ENCODE data around the gene ZMYND8. TPM values are rescaled to one million over a fixed set of nuclear protein-coding genes. Genes with fewer than 3 reads are reported as not detected.

The ZMYND8 gene
- total and polyA plus RNA-seq, 9 donors = 12.2 to 18.9 (median 16.0) TPM

DNA sequence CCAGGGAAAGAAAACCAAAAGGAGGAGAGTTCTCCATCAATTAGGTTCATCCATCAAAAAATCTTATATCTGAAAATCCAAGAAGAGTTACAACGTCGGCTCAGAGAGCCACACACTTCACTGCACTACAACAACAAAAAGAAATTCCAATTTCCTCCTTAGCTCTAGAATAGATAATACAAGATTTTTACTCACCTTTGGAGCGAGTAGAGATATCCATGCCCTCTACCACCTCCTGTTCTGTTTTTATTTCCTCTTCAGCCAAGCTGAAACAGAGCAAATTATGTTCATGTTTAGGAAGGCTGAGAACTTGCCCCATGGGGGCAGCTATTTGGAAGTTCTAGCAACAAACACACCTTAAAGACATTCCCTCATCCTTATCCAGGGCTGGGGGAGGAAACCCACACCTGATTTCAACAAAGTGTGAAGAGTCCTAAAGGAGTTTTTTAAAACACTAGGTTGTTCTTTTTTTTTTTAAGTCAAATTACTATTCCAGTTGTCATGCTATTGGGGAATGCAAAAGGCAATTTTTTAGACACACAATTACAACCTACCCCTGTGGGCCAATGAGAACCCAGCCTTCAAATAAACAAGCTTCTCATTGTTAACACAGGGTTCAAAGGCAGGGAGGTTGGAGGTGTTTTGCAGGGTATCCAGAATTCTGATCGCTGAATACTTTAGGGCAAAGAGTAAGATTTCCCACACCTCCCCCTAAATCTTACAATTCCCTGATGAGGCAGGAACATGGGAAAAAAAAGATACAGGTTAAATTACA, 8.7 kb downstream of the ZMYND8 start:
- Histone ChIP-seq H3K36me3 (ENCODE audit: control insufficient read depth, insufficient read depth, low read length) (peaks cover 29% of the 10 kb centered on the region), H3K27ac (ENCODE audit: low read length) (no peak overlapping the region), H3K4me1 (ENCODE audit: control insufficient read depth, insufficient read depth, low read length) (peaks cover 30% of the 10 kb centered on the region), H3K4me3 (ENCODE audit: low read length) (no peak overlapping the region), H3K27me3 (ENCODE audit: control insufficient read depth, insufficient read depth, low read length) (no peaks in the 10 kb centered on the region), H3K9me3 (replicated peaks; ENCODE audit: control insufficient read depth, low read depth, low read length) (no peaks in the 10 kb centered on the region)
- WGBS (ENCODE audit: insufficient coverage) = no CpG with 5 or more reads among the region's 4 CpGs
- no peak for DNase-seq

DNA sequence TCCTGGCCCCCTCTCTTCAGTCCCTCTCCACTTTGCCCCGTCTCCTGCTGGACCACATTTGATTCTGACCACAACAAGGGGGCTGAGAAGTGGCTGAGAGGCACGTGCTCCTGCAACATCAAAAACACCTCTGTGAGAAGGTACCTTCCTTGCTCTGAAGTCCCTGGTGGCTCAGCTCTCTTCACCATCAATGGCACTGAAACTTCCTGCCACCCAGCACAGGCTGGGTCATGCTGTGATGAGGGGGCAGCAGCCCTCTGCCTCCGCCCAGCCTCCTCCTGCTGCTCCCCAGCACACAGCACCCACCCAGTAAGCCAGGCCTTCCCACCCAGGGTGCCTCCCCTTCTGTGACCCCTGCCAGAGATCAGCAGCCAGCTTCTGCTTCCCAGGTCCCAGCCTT, 10.3 kb downstream of the ZMYND8 start:
- no peaks in the 10 kb centered on the region for H3K9me3 ChIP-seq (replicated peaks; ENCODE audit: control insufficient read depth, low read depth, low read length)
- DNase-seq = no peak
- H3K36me3 ChIP-seq (ENCODE audit: control insufficient read depth, insufficient read depth, low read length) = peaks cover 26% of the 10 kb centered on the region
- H3K4me1 ChIP-seq (ENCODE audit: control insufficient read depth, insufficient read depth, low read length) = peaks cover 16% of the 10 kb centered on the region
- no peak overlapping the region for H3K4me3 ChIP-seq (ENCODE audit: low read length)
- no peak overlapping the region for H3K27ac ChIP-seq (ENCODE audit: low read length)
- 79% methylated on average over 2 of the region's 3 CpGs for WGBS (ENCODE audit: insufficient coverage)
- no peaks in the 10 kb centered on the region for H3K27me3 ChIP-seq (ENCODE audit: control insufficient read depth, insufficient read depth, low read length)

DNA sequence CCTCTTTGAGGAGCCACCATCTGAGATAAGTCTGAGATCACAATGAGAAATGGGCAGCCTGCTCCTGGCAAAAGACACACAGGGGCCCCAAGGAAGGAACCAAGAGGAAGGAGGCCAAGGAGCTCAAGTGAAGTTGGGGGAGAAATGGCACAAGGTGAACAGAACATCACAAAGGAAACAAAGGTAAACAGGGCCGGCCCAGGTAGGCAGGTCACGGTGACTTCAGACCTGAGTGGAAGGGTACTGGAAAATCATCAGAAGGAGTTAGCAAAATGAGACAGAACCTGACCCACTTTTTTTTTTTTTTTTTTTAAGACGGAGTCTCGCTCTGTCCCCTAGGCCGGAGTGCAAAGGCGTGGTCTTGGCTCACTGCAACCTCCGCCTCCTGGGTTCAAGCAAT, 11.3 kb downstream of the ZMYND8 start:
- H3K9me3 ChIP-seq (replicated peaks; ENCODE audit: control insufficient read depth, low read depth, low read length) = no peaks in the 10 kb centered on the region
- peaks cover 16% of the 10 kb centered on the region for H3K4me1 ChIP-seq (ENCODE audit: control insufficient read depth, insufficient read depth, low read length)
- no peak overlapping the region for H3K27ac ChIP-seq (ENCODE audit: low read length)
- no peaks in the 10 kb centered on the region for H3K27me3 ChIP-seq (ENCODE audit: control insufficient read depth, insufficient read depth, low read length)
- H3K4me3 ChIP-seq (ENCODE audit: low read length) = no peak overlapping the region
- no peak for DNase-seq
- H3K36me3 ChIP-seq (ENCODE audit: control insufficient read depth, insufficient read depth, low read length) = peaks cover 29% of the 10 kb centered on the region
- 85% methylated on average over 2 of the region's 7 CpGs for WGBS (ENCODE audit: insufficient coverage)

DNA sequence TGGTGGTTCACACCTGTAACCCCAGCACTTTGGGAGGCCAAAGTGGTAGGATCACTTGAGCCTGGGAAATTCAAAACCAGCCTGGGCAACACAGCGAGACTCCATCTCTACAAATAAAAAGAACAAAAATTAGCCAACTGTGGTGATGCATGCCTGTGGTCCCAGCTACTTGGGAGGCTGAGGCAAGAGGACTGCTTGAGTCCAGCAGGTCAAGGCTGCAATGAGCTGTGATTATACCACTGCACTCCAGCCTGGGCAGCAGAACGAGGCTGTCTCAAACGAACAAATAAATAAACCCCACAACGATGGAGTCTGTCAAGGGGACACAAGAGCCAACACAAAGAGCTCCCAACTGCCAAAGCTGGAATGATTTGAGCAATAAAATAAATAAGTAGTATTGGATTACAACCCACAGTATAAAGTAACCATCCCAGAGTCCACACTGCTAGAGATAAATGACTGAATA, 13.5 kb downstream of the ZMYND8 start:
- Histone ChIP-seq H3K4me1 (ENCODE audit: control insufficient read depth, insufficient read depth, low read length) (peaks cover 3% of the 10 kb centered on the region), H3K27me3 (ENCODE audit: control insufficient read depth, insufficient read depth, low read length) (no peaks in the 10 kb centered on the region)
- whole genome bisulfite sequencing (ENCODE audit: insufficient coverage) = no CpG with 5 or more reads among the region's 4 CpGs

DNA sequence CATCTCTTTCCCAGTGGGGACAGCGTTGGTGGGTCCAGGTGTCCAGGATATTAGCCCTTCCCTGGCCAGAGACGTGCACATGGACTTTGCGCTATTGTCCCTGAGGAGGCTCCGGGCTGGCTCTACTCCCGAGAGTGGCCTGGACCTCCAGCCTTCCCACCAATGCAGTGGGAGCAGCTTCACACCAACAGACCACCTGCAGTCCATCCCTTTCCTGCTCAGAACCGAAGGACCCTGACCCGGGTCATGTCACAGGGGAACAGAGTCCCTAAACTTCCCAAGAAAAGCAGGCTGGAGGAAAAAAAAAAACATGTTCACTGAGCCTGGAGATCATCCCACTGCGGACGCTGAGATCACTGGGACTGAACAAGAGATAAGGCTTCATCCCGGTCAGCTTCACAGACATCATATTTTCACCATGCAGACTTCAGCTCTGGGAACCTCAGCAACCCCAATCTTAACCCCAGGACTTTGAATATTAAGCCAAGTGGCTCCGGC, 18.3 kb downstream of the ZMYND8 start:
- H3K27ac ChIP-seq (ENCODE audit: low read length) = no peak overlapping the region

More for the DNA sequence above, 13.5 kb downstream of the ZMYND8 start:
- peaks cover 36% of the 10 kb centered on the region for H3K36me3 ChIP-seq (ENCODE audit: control insufficient read depth, insufficient read depth, low read length)
- H3K27ac ChIP-seq (ENCODE audit: low read length) = no peak overlapping the region
- no peaks in the 10 kb centered on the region for H3K9me3 ChIP-seq (replicated peaks; ENCODE audit: control insufficient read depth, low read depth, low read length)
- H3K4me3 ChIP-seq (ENCODE audit: low read length) = no peak overlapping the region
- no peak for DNase-seq

DNA sequence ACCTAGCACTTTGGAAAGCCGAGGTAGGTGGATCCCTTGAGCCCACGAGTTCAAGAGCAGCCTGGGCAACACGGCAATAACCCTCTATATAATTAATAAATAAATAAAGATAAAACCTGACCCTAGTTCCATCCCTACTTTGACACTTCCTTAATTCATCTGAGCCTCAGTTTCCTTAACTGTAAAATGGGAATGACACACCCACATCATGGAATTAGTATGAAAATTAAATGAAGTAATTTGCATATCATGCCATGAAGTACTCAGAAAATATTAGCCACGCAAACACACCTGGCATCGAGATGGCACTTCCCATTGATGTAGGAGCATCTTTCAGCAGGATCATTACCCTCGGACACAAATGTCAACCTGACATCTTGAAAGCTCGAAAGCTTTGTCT, 19.1 kb downstream of the ZMYND8 start:
- Histone ChIP-seq H3K27me3 (ENCODE audit: control insufficient read depth, insufficient read depth, low read length) (no peaks in the 10 kb centered on the region), H3K4me3 (ENCODE audit: low read length) (no peak overlapping the region), H3K9me3 (replicated peaks; ENCODE audit: control insufficient read depth, low read depth, low read length) (no peaks in the 10 kb centered on the region), H3K36me3 (ENCODE audit: control insufficient read depth, insufficient read depth, low read length) (peaks cover 25% of the 10 kb centered on the region), H3K27ac (ENCODE audit: low read length) (no peak overlapping the region), H3K4me1 (ENCODE audit: control insufficient read depth, insufficient read depth, low read length) (peaks cover 10% of the 10 kb centered on the region)
- WGBS (ENCODE audit: insufficient coverage) = 93% methylated on average over 2 of the region's 7 CpGs
- no peak for DNase-seq

More for the DNA sequence above, 18.3 kb downstream of the ZMYND8 start:
- DNase-seq = no peak
- 67% methylated on average over 10 of the region's 11 CpGs for WGBS (ENCODE audit: insufficient coverage)
- H3K4me1 ChIP-seq (ENCODE audit: control insufficient read depth, insufficient read depth, low read length) = peaks cover 10% of the 10 kb centered on the region
- no peaks in the 10 kb centered on the region for H3K27me3 ChIP-seq (ENCODE audit: control insufficient read depth, insufficient read depth, low read length)
- H3K36me3 ChIP-seq (ENCODE audit: control insufficient read depth, insufficient read depth, low read length) = peaks cover 23% of the 10 kb centered on the region
- H3K9me3 ChIP-seq (replicated peaks; ENCODE audit: control insufficient read depth, low read depth, low read length) = no peaks in the 10 kb centered on the region
- no peak overlapping the region for H3K4me3 ChIP-seq (ENCODE audit: low read length)

DNA sequence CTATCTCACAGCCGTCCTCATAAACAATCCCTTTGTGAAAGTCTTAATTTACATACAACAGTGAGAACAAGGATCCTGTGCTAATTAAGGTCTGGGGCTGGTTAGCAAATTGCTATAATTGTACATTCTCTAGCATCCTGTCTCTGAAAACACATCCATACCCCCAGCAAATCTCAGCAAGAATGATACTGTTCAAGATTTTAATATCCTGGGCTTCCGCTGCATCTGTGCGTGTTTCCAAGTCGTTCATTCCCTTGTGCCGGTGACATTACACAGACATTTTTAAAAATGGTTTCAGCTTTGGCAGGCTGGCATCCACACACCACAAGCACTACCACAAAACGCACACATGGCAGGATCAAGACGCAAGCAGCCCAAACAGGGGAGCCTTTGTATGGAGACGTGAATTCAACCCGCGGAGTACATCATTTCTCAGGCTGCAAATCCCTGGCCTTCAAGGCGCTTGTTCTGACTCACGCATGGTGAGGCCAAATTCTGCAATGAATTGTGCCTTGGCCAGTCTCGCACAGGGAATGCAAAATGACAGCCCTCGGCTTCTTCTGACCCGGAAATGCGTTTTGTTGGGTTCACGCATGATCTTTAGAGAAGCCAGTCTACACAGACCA, 20.3 kb downstream of the ZMYND8 start:
- 41% methylated on average over 11 of the region's 17 CpGs for WGBS (ENCODE audit: insufficient coverage)
- peak overlapping the region; percentile 45 for H3K27ac ChIP-seq (ENCODE audit: low read length)
- peak; percentile 80 for DNase-seq
- H3K27me3 ChIP-seq (ENCODE audit: control insufficient read depth, insufficient read depth, low read length) = no peaks in the 10 kb centered on the region
- H3K4me3 ChIP-seq (ENCODE audit: low read length) = no peak overlapping the region
- peaks cover 34% of the 10 kb centered on the region for H3K36me3 ChIP-seq (ENCODE audit: control insufficient read depth, insufficient read depth, low read length)
- peaks cover 12% of the 10 kb centered on the region for H3K4me1 ChIP-seq (ENCODE audit: control insufficient read depth, insufficient read depth, low read length)
- no peaks in the 10 kb centered on the region for H3K9me3 ChIP-seq (replicated peaks; ENCODE audit: control insufficient read depth, low read depth, low read length)

DNA sequence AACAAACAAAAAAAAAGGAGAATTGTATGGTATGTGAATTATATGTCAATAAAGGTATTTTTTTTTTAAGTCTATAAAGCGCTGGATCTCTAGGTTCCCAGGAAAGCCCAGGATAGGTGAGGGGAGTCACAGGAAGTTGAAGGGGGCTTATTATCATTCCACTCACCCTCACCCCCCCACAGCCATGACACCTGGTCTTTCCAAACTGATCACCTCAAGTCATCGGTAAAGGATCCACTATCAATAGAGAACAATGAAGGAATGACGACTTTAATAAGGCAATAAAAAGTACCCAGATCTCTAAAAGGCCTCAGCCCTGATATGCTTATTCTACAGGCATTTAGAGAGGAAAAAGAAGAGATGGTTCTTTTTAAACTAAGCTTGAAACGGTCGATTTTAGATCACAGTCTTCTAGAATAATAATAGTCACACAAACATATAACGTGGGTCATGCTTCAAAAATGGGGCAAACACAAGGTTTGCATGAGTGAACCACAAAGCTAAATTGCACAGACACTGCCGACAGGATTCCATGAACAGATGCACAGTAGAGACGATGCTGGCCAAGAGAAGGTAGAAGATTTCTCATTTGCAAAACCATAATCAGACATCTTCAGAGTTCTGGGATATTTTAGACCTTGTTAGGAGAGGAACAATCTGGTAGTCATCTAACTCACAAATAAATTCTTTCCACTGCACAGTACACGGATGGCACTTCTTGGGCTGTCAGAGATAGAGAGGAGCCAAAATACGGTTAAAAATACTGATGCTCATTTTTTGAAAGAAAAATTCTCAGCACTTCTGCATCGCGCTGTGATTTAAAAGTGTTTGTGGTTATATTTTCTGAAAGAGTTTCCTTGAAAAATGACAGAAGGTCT, 21.0 kb downstream of the ZMYND8 start:
- H3K9me3 ChIP-seq (replicated peaks; ENCODE audit: control insufficient read depth, low read depth, low read length) = no peaks in the 10 kb centered on the region
- no CpG with 5 or more reads among the region's 12 CpGs for WGBS (ENCODE audit: insufficient coverage)
- H3K4me1 ChIP-seq (ENCODE audit: control insufficient read depth, insufficient read depth, low read length) = peaks cover 13% of the 10 kb centered on the region
- peaks cover 36% of the 10 kb centered on the region for H3K36me3 ChIP-seq (ENCODE audit: control insufficient read depth, insufficient read depth, low read length)
- no peaks in the 10 kb centered on the region for H3K27me3 ChIP-seq (ENCODE audit: control insufficient read depth, insufficient read depth, low read length)
- H3K27ac ChIP-seq (ENCODE audit: low read length) = peak overlapping the region; percentile 45
- H3K4me3 ChIP-seq (ENCODE audit: low read length) = no peak overlapping the region
- DNase-seq = no peak

DNA sequence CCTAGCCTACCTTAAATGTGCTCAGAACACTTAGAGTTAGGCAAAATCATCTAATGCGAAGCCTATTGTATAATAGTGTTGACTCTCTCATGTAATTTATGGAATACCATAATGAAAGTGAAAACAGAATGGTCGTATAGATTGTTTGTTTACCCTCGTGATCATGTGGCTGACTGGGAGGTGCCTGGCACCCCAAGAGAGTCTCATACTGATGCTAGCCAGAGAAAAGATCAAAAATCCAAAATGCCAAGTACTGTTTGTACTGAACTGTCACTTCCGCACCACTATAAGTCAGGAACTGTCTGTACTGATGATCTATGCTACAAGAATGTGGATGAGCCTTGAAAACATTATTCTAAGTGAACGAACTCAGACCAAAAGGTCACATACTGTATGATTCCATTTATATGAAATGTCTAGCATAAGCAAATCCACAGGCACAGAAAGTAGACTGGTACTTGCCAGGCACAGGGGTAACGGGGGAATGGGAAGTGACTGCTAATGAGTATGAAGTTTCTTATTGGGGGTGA, 22.4 kb downstream of the ZMYND8 start:
- Histone ChIP-seq H3K4me1 (ENCODE audit: control insufficient read depth, insufficient read depth, low read length) (peaks cover 18% of the 10 kb centered on the region), H3K4me3 (ENCODE audit: low read length) (no peak overlapping the region), H3K27ac (ENCODE audit: low read length) (peak overlapping the region; percentile 83), H3K27me3 (ENCODE audit: control insufficient read depth, insufficient read depth, low read length) (no peaks in the 10 kb centered on the region), H3K9me3 (replicated peaks; ENCODE audit: control insufficient read depth, low read depth, low read length) (no peaks in the 10 kb centered on the region), H3K36me3 (ENCODE audit: control insufficient read depth, insufficient read depth, low read length) (peaks cover 30% of the 10 kb centered on the region)
- DNase-seq = peak; percentile 76
- WGBS (ENCODE audit: insufficient coverage) = no CpG with 5 or more reads among the region's 6 CpGs
